Fibroblast of upper back skin (primary cell): ENCODE results near the gene CNMD.

Experiments
- DNase-seq: peaks from one replicate; pipeline ENCODE4 v3.0.0-alpha.2; 2013

The CNMD gene

DNA sequence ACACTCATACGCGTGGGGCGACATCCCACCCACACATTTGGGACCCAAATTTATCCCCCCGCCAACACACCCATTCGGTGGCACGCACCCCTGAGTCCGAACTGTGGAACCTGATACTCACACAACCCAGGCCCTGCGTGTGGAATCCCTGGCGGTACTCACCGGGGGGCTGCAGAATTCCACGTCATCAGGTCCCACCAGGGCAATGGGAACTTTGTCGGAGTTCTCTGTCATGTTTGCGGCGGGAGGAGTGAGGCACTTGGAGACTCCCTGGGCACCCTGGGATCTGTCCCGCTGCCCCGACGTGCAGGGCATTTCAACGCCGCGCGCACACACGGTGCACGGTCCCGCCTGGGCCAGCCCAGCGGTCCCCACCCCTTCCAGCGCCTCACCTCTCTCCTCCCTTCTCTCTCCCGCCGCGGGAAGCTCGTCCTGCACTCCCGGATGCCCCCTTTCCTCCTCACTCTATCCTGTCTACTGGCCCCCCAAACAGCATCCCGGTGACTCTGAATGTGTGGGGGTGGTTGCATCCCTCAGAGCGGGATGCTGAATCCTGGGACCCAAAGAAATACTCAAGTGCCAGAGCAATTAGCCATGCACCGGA is at the start of gene CNMD:
TSS of gene CNMD (minus strand) at position 353 of the 604 bp plus-strand sequence. CDS start at position 234, 119 bp downstream.
- DNase-seq: no peak

- no peak for DNase-seq
Measured at GRCh38 chr13:52788011-52788410, 48.4 kb upstream of the CNMD start.

GRCh38 chr13:52787235-52787634 is 47.6 kb upstream of the CNMD start:
- no peak for DNase-seq

DNA sequence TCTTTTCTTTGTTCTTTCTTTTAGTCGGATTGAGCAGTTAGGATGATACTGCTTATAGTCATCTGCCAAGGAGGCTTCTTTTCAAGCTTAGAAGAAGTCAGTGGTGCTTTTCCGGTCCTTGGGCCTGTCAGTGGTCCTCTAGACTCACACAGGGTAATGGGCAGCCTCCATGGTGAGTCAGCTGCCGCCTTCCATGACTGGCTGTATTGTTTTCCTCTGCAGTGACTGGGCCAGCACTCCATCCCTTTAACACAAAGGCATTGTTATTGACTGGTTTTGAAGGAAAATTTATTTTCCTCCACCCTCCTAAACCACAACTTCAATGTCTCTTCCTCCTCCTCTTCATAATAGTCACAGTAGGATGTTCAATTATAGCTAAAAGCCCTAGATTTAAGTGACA is 47.1 kb upstream of the CNMD start:
- DNase-seq: no peak

DNA sequence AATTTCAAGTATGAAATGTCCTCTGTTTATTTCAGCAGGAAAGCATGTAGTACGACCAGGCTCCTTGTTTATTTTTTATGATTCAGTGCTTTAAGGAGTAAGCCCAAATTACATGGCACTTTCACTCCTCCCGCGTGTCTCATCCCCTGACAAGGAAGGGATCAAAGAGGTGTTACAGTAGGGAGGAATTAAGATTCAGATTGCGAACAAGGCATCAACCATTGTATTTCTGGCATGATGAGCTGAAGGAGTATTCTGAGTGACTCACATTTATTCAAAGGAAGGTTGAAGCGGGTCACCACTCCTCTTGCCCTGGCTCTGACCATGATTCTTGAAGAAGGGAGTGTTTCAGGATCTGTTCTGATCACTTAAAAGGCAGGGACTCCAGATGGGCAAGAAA is 46.1 kb upstream of the CNMD start:
- no peak for DNase-seq

DNA sequence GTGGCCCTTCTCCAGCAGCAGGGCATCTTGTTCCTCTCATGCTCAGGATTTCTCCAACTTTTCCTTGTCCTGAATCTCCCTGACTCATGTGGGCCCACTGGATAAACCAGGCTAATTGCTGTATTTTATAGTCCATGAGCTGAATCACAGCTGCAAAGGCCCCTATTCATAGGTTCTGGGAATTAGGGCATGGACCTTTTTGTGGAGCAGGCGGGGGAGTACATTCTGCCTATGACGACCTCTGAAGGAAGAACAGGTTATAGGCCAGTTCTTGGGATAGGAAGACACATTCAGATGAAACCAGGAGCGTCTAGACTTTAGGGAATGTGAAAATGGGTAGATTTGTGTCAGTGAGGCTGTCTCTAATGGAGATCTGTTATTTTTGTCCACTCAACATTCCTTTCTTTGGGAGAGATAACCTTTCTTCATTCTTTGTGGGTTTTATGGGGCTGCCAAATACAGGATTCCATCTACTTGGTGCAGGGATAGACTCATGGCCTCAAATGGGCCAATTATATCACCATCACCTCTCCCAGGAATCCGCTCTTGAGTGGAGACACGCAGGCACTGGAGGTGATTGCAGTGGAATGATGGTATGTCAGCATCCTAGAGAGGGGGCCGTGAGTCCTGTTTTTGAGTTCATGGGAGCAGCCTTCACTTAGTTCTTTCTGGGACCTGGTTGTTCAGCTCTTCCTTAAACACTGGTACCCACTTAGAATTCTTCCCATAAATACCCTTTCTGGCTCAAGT is 45.1 kb upstream of the CNMD start:
- no peak for DNase-seq

GRCh38 chr13:52783943-52784342 is 44.3 kb upstream of the CNMD start:
- no peak for DNase-seq

DNA sequence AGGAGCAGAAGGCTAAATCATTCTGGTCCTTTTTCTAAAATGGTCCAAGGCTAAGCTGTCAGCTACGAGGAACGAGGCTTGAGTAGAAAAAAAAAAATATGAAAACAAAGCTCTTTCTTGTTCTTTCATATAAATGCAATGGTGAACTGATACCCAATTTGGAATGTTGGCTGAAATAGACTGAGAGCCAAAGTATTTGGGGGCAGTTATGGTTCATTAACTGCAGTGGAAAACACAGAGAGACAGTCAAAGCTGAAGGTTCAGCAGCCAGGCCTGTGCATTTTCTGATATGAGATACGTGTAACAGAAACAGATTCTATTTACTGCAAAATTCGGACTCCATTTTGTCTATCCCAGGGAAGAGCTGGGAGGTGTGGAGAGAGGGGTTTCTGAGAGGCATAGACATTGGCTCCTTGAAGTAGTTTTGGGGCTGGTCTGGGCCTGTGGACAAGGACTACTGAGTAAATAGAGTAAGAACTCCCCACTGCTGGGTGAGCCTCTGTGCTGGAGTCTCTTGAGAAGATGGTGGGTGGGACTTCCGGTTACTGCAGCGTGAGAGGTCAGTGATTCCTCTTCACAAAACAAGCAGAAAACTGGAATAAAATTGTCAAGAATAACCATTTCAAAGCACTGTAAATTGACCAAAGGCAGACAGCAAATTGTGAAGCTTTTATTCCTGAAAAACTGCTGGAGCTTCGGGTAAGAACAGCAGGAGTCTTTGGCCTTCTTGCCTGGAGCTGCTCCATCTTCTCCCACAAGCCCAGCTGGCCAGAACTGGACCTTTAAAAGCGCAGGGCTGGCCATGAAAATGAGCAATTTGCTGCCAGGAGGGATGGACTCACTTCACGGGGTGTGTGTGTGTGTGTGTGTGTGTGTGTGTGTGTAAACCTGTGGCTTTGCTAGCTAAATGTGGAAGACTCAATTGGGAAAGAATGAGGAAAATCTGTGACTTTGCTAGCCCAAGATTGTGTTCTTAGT is 43.1 kb upstream of the CNMD start:
- DNase-seq: no peak

DNA sequence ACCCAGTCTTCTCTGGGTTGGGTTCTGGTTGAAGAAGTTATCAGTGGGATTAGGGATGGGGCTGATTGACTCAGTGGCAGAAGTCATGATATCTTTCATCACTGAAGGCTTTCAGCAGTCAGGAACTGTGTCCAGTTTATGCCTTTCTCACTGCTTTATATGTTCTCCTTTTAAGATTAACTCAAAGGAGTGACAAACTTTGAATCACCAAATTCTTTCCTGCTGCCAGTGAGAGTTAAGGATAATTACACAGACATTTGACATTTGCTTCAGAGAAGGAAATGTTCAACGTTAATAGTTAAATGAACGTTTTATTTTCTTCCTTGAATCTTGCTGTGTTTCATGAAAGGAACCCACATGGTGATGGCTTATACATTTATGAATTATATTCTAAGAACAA is 41.0 kb upstream of the CNMD start:
- no peak for DNase-seq

- no peak for DNase-seq
Measured at GRCh38 chr13:52780092-52780491, 40.5 kb upstream of the CNMD start.

DNA sequence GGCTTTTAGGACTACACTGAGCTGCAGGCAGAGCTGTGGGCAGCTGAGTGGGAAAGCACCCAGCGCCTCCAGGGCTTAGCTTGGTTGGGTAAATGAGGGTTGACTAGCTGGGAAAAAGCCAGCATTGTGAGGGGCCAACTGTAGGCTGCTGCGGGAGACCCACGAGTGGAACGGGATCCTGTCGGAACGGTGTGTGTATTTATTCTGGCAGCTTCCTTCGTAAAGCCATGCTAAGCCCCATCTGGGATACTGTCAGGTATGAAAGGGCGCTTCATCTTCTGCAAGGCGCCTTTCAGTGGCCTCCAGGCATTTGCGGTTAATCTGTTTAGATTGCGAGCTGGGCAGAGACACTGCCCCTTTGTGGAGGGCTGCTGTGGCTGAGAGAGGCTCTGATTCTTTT is 39.5 kb upstream of the CNMD start:
- DNase-seq: no peak

DNA sequence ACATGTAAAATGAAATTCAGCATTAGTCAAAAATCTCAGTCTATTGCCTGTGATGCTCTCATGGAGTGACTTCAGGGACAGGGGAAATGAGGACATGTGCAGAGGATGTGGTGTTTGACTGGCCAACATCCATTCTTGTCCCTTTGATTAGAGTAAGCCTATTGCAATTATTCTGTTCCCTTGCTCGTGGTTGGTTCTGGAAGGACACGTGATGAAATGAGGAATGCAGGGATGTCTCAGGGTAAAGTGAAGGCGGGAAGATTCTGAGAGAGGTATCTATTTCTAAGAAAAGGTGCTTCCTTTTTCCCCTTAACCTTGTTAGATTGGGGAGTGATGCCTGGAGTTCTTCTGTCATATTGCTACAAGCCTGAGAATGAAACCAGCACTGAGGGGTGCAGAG is 37.1 kb upstream of the CNMD start:
- no peak for DNase-seq

DNA sequence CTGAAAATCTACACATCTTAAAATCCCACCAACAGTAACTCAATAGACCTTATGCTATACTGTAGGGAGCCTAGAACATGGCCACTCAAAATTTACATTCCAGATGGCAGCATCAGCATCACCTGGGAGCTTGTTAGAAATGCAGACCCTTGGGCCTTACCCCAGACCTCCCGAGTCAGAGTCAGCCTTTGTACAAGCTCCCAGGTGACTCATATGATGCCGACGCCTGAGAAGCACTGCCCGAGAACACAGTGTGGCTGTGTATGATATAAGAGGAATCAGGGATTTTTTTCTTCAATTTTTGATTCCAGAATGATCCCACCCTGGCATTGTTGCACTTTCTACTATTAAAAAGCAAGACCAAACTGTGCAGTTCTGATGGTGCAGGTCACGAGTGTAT is 35.9 kb upstream of the CNMD start:
- no peak for DNase-seq

DNA sequence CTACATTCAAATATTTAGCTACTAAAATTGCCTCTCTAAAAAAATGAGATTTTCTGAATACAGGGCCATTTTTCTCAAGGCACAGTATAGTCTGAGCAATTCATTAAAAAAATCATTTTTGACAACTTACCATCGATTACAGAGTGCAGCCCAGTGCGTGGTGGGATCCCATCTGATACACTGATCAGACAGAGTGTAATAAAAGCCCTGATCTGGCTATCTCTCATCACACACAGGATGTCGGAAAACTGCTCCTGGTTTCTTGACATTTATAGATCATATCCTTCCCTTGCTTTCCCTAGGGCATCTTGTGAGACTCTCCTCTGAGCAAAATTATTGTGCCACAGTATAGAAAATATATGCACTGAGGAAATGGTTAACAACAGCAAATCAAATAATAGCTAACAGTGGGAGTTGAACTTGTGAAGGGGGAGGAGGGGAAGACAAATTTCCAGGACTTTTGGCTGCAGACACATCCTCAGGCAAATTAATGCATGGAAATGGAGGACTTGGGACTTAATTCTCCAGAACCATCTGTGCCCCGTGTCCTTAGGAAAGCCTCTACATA is 28.4 kb upstream of the CNMD start:
- no peak for DNase-seq

DNA sequence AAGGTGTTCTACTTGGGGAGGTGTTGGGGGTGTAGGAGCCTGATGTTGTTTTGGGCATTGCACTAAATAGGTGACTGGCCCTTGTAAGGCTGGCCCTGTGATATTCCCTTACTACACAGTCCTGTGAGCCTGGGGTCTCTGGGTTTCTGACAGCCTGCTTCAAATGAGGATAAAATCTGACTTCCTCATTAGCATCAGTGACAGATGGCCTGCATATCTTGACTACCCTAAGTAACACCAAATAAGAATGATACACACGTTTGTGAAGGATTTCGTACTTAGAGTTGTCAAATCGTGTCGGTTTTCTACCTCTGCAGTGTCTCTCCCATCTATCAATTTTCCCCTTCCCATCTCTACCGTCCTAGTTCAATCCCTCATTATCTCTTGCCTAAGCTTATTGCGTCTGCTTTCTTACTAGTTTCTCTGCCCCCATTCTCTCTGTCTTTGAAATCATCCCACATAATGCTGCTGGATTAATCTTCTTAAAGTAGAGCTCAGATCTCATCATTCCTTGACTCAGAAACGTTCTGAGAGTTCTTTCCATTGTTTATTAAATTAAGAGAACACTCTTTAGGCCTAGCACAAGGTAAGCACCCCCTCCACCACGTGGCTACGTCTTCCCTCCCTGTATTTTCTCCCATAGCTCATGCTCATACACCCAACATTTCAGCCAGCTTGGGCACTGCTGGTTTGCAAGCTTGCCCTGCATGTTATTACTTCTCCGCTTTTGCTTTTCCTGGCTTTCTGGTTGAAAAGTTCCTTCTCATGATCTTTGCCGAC is 26.2 kb upstream of the CNMD start:
- no peak for DNase-seq

- DNase-seq: no peak
Measured at GRCh38 chr13:52760077-52760476, 20.5 kb upstream of the CNMD start.

- no peak for DNase-seq
Measured at GRCh38 chr13:52758114-52758513, 18.5 kb upstream of the CNMD start.

GRCh38 chr13:52751196-52751595 is 11.6 kb upstream of the CNMD start:
- no peak for DNase-seq

DNA sequence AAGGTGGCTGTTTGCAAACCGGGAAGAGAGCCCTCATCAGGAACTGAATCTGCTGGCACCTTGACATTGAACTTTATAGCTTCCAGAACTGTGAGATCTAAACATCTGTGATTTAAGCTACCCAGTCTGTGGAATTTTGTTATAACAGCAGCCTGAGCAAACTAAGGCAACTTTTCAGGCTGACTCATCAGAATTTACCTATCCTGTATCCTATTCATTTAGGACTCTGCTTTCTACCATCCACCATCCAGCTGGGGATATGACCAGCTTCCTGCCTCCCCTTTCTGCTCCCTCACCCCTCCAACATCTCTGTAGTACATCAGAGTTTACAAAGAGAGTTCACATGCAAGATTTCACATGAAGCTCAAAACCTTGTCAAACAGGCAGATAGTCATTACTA is 11.1 kb upstream of the CNMD start:
- no peak for DNase-seq

DNA sequence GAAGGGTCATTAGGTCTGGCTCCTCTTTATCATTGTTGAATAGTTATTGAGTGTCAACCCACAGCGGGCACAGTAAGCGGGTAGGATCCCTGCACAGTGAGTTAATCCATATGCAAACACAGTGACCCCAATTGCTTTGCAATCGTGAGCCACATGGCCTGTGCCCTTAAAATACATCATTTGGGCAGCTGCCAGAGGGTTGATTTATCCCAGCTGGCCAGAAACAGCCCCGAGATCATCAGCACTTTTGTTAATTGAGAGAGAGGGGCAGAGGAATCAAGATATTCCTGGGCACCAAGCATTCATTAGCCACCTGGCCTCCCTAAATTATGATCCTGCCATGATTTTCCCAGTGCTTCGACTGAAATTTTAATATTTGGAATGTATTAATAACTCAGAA is 9.8 kb upstream of the CNMD start:
- DNase-seq: no peak

- no peak for DNase-seq
Measured at GRCh38 chr13:52746141-52746540, 6.5 kb upstream of the CNMD start.

GRCh38 chr13:52744842-52745375 is 5.3 kb upstream of the CNMD start:
- DNase-seq: no peak
